T-helper 1 cell treated with Interleukin-12 subunit alpha and Interleukin-12 subunit beta and Interleukin-4 antibody, amounts not matched to agents 30 μg/mL and 1 μg/mL, for 36 hours (primary cell): ENCODE data around the gene MINPP1.
"Not testable (repeated sequence)": the region's sequence is repeated elsewhere in the genome, so short reads cannot be mapped to it uniquely, and the experiment has no call there.

Source experiments
- H3K27ac Mint-ChIP-seq: one replicate; pipeline ENCODE4 v1.8.0; 2021; ENCODE audit warnings: mild to moderate bottlenecking, mixed read lengths
- H3K27me3 Mint-ChIP-seq: one replicate; pipeline ENCODE4 v1.8.0; 2021; ENCODE audit warnings: low read depth, mixed read lengths
- H3K36me3 Mint-ChIP-seq: one replicate; pipeline ENCODE4 v1.8.0; 2021; ENCODE audit warnings: low read depth, mixed read lengths
- H3K4me1 Mint-ChIP-seq: one replicate; pipeline ENCODE4 v1.8.0; 2021; ENCODE audit warnings: low read depth, mixed read lengths
- H3K4me3 Mint-ChIP-seq: one replicate; pipeline ENCODE4 v1.8.0; 2021; ENCODE audit warnings: mild to moderate bottlenecking, moderate library complexity, mixed read lengths
- H3K9me3 Mint-ChIP-seq: one replicate; pipeline ENCODE4 v1.8.0; 2021; ENCODE audit warnings: mixed read lengths

MINPP1 gene

DNA sequence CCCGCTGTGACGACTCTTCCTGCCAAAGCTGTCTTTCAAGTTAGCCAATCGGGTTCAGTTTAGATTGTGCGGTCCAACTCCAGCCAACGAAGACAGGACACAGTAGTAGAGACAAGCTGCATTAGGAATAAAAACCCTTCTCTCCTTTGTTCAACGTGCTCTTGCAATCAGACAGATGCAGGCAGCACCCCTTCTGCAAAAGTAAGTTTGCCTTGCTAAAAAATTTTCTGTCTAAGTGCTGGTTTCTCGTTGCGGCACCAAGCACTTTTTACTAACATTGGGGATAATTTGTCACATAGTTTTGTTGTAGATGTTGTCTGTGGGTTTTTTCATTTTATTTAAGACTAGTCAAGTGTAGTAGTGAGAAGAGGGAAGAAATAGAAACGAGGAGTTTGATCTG is 58.1 kb downstream of the MINPP1 start:
- no peak overlapping the region for H3K4me3 Mint-ChIP-seq
- H3K36me3 Mint-ChIP-seq, result no peaks in the 10 kb centered on the region
- no peak overlapping the region for H3K27ac Mint-ChIP-seq
- H3K4me1 Mint-ChIP-seq, result no peaks in the 10 kb centered on the region
- H3K9me3 Mint-ChIP-seq, result peaks cover 25% of the 10 kb centered on the region
- H3K27me3 Mint-ChIP-seq, result peaks cover 13% of the 10 kb centered on the region

DNA sequence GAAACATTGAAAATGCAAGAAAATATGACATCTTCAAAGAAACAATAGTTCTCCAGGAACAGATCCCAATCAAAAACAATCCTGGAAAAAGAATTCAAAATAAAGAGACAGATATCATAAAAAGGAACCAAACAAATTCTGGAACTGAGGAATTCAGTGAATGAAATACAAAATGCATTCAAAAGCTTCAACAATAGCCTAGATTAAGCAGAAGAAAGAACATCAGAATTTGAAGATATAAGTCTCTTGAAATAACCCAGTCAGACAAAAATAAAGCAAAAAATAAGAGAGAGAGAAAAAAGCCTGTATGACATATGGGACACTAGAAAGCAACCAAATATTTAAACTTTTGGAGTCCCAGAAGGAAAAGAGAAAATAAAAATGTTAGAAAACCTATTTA is 60.3 kb downstream of the MINPP1 start:
- peaks cover 25% of the 10 kb centered on the region for H3K9me3 Mint-ChIP-seq
- peaks cover 17% of the 10 kb centered on the region for H3K27me3 Mint-ChIP-seq
- no peaks in the 10 kb centered on the region for H3K4me1 Mint-ChIP-seq
- no peaks in the 10 kb centered on the region for H3K36me3 Mint-ChIP-seq
- no peak overlapping the region for H3K27ac Mint-ChIP-seq
- H3K4me3 Mint-ChIP-seq, result no peak overlapping the region

DNA sequence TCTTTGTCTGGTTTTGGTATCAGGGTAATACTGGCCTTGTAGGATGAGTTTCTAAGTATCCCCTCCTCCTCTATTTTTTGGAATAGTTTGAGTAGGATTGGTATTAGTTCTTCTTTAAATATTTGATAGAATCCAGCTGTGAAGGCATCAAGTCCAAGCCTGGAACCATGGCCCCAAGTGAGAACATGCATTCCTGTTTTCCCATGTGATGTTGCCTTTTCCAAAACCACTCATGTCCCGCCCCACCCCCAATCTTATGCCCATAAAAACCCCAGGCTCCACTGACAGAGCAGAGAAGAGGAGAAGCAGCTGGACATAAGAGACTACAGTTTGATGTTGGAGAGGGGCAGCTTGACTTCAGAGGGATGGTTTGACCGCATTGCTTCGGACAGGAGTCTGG is 71.2 kb downstream of the MINPP1 start:
- H3K9me3 Mint-ChIP-seq, result no peaks in the 10 kb centered on the region
- H3K4me3 Mint-ChIP-seq, result no peak overlapping the region
- H3K27ac Mint-ChIP-seq, result no peak overlapping the region
- H3K36me3 Mint-ChIP-seq, result no peaks in the 10 kb centered on the region
- H3K4me1 Mint-ChIP-seq, result no peaks in the 10 kb centered on the region
- H3K27me3 Mint-ChIP-seq, result peaks cover 16% of the 10 kb centered on the region

DNA sequence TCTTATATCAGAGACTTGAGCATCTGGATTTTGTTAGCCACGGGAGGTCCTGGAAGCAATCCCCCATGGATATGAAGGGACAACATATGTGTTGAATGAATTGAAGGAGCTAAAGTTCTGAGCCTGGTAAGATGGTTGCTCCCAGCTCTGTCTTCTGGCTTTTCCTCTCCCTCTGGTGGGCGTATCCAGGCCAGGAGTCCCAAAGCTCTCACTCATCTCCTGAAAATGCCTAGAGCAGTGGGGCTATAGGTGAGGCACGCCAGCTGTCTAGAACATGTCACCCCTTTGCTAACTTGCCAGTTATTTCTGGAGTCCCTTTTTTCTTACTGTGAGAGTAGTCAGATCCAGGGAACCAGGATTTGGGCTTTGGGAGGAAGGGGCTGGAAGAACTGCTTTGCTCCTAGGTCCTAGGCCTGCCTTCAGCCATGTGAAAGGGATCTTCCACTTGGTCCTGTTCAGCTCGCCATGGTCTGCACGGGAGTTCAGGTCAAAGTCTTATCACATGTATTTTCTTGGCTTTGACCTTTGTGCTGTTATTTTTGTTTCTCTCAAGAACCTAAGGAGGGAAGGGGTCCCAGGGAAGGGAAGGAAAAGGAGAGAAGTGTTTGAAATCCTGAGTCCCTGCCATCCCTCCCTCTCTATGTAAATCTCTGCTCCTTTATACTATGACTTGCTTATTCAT is 73.6 kb downstream of the MINPP1 start:
- Mint-ChIP-seq H3K4me1 (no peaks in the 10 kb centered on the region), H3K9me3 (no peaks in the 10 kb centered on the region), H3K27me3 (peaks cover 10% of the 10 kb centered on the region), H3K27ac (no peak overlapping the region), H3K36me3 (no peaks in the 10 kb centered on the region), H3K4me3 (no peak overlapping the region)

DNA sequence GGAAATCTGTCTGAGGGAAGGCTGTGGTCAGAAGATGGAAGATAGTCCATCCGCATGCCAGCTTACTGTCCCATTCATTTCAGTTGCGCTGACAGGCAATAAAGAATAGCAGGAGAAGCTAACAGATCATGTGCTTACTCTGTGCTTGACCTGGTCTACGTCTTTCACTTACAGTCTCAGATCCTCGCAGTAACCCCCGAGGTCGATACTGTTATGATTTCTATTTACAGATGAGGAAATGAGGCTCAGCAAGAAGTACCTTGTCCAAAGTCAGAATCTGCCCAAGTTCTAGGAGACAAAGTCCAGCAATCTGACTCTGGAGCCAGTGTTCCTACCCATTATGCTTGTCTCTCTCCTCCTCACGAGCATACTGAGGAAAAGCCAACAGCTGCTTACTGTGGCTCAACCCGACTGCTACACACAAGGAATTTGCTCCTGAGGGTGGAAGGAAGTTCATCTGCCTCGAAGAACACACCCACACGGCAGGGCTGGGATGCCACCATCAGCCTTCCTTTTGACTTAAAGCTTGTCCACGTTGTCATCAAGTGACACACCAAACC is 74.2 kb downstream of the MINPP1 start:
- Mint-ChIP-seq H3K4me3 (no peak overlapping the region), H3K27me3 (peaks cover 7% of the 10 kb centered on the region), H3K4me1 (no peaks in the 10 kb centered on the region), H3K27ac (no peak overlapping the region), H3K9me3 (no peaks in the 10 kb centered on the region), H3K36me3 (no peaks in the 10 kb centered on the region)

DNA sequence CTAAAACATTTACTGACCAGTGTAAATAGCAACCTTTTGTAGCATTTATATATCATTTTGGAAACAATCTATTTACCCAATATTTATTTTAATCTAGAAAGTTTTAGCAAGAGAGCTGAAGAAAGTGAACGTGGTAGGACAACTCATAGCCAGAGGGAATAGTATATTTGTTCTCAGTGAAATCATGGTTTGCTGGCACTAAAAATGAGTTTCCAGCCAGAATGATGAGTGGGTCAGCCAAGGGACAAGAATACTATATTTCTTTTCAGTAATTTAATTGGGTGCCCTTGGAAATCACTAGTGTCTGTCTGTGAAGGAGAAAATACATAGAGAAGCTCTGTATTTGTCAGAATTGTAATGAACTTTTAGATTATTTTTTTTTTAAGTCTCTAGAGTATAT is 74.9 kb downstream of the MINPP1 start:
- no peak overlapping the region for H3K27ac Mint-ChIP-seq
- no peaks in the 10 kb centered on the region for H3K36me3 Mint-ChIP-seq
- no peak overlapping the region for H3K4me3 Mint-ChIP-seq
- H3K9me3 Mint-ChIP-seq, result no peaks in the 10 kb centered on the region
- H3K27me3 Mint-ChIP-seq, result peaks cover 7% of the 10 kb centered on the region
- no peaks in the 10 kb centered on the region for H3K4me1 Mint-ChIP-seq

DNA sequence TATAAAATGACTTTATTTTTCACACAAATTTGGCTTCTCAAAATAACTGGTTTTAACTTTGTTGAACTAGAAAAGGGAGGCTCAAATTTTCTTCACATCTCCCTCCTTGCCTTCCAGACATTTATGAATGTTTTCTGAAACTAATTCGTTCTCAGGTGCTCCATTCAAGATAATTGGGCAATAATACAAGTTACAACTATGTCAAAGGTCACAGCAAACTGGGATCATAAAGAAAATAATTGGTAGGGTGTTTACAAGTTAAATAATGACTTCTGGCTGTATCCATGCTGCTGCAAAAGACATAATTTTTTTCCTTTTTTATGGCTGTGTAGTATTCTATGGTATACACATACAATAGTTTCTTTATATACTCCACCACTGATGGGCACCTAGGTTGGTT is 75.3 kb downstream of the MINPP1 start:
- H3K4me3 Mint-ChIP-seq, result no peak overlapping the region
- H3K4me1 Mint-ChIP-seq, result no peaks in the 10 kb centered on the region
- no peaks in the 10 kb centered on the region for H3K9me3 Mint-ChIP-seq
- peaks cover 7% of the 10 kb centered on the region for H3K27me3 Mint-ChIP-seq
- no peaks in the 10 kb centered on the region for H3K36me3 Mint-ChIP-seq
- no peak overlapping the region for H3K27ac Mint-ChIP-seq

DNA sequence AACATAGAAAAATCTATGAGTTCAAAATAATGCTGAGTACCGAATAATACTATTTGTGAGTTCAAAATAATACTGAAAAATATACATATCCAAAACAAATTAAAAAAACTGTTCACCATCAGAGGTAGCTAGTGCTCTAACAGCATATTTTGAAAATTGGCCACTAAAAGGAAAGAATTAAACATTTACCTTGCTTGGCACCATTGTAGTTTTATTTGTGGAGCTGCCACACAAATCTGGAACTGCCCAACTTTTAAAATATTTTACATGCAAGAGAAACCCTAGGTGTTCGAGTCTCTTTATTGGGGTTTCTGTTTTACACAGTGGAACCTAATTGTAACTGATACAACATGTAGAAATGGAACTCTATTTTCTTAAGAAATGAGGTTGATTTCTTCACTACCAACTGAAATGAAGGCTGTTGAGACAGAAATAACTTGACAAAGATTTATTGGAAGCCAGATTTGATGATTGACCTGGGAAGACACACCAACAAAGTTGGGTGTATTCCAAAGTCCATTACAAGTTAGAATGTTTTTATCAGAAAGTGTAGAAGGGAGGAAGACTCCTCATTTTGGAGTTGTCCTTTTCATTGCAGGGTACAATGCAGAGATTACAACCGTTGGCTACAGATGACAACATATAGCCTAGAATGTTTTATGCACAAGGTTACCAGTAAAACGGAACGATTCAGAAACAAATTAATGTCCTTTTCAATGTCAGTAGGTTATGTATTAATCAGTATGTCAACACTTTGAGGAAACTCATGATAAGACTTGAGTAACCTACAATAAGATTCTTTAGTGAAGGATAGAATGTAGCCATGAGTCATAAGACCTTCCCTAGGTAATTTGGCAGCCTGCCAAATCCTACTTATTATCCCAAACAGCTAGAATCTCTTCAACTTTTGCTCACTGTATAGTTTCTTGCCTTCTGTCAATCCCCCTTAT is 81.1 kb downstream of the MINPP1 start:
- Mint-ChIP-seq H3K4me3 (no peak overlapping the region), H3K9me3 (no peaks in the 10 kb centered on the region), H3K4me1 (no peaks in the 10 kb centered on the region), H3K27me3 (peaks cover 3% of the 10 kb centered on the region), H3K36me3 (no peaks in the 10 kb centered on the region), H3K27ac (no peak overlapping the region)

DNA sequence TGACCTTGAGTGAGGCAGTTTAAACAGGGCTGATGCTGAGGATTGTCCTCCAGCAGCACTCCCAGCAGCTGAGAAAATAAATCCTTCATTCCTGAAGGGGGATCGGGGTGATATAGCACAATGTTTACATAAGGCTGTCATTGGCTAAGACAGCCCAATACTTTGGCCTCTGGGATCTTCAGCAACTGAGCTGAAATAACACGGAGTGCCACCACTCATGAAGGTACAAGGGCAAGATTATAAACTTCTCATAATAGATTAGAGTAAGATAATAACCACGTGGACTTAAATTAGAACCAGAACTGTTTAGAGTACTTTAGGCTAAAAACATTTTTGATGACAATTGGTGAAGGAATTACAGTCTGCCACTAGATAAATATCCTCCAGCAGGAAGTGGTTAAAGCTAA is 85.0 kb downstream of the MINPP1 start:
- Mint-ChIP-seq H3K27ac (no peak overlapping the region), H3K27me3 (peaks cover 13% of the 10 kb centered on the region), H3K9me3 (no peaks in the 10 kb centered on the region), H3K4me1 (no peaks in the 10 kb centered on the region), H3K36me3 (no peaks in the 10 kb centered on the region), H3K4me3 (no peak overlapping the region)

DNA sequence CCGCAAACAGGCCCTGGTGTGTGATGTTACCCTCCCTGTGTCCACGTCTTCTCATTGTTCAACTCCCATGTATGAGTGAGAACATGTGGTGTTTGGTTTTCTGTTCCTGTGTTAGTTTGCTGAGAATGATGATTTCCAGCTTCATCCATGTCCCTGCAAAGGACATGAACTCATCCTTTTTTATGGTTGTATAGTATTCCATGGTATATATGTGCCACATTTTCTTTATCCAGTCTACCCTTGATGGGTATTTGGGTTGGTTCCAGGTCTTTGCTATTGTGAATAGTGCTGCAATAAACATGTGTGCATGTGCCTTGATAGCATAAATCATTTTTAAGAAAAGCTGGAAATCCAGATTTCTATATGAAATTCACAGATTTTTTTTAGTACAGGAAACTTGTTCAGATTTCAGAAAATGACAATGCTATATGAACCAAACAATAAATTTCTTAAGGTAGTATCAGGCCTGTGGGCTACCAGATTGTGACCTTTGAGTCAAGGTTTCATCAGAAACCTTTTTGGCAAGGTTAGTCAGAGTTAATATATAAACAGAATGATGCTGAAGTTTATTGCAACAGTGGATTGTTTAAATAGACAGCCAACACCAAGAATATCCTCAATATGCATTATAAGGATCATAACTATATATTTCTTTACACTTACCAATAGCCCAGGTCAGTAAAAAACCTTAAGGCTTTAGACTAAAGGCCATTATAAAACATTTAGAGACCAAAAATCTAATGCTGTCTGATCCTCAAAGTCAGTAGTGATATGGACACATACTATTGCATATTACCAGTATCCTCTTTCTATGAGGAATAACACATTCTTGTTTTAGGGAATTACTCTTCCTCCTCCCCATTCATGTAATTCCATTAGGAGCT is 86.3 kb downstream of the MINPP1 start:
- Mint-ChIP-seq H3K4me1 (no peaks in the 10 kb centered on the region), H3K27ac (no peak overlapping the region), H3K9me3 (no peaks in the 10 kb centered on the region), H3K27me3 (peaks cover 17% of the 10 kb centered on the region), H3K36me3 (no peaks in the 10 kb centered on the region), H3K4me3 (no peak overlapping the region)

DNA sequence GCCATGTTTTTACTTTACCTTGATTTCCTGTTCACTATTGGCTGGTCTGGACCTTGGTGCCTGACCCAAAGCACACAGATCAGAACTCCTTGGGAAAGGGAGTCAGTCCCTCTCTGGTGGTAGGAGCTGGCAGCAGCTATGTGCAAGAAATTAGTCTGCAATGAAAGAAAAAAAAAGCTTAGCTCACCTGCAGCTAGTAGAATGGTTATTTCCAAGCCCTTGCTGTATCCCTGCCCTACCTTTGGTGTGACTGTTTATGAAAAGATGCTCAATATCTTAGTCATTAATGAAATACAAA is 86.8 kb downstream of the MINPP1 start:
- Mint-ChIP-seq H3K4me3 (no peak overlapping the region), H3K27ac (no peak overlapping the region), H3K9me3 (no peaks in the 10 kb centered on the region), H3K36me3 (no peaks in the 10 kb centered on the region), H3K27me3 (peaks cover 17% of the 10 kb centered on the region), H3K4me1 (no peaks in the 10 kb centered on the region)

DNA sequence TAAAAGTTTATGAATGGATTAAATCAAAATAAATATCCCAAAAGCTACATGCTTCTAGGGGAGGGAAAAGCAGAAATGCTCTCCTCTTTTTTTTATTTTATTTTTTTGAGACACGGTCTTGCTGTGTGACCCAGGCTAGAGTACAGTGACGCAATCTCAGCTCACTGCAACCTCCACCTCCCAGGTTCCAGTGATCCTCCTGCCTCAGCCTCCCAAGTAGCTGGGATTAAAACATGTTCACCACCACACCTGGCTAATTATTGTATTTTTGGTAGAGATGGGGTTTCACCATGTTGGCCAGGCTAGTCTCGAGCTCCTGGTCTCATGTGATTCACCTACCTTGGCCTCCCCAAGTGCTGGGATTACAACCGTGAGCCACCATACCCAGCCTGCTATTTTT is 88.2 kb downstream of the MINPP1 start:
- H3K9me3 Mint-ChIP-seq, H3K27ac Mint-ChIP-seq, H3K4me3 Mint-ChIP-seq, H3K36me3 Mint-ChIP-seq, H3K4me1 Mint-ChIP-seq: not testable (repeated sequence)
- H3K27me3 Mint-ChIP-seq, result peaks cover 17% of the 10 kb centered on the region

DNA sequence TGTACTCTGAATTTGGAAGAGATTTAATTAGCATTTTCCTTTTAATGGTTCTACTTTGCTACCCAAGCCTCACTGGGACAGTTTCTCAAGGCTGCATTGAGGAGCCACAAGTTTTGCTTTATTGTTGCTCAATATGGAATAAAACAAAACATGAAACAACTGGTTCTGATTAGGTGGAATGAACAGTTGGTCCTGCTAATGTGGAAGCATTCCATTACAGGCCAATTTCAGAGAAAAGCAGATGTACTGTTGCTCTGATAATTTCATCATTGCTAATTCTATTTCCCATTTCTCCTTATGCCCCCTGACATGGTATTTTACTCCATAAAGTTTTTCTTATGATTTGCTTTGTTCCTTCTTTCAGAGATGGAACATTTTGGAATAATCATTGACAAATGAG is 89.0 kb downstream of the MINPP1 start:
- Mint-ChIP-seq H3K4me3 (no peak overlapping the region), H3K4me1 (no peaks in the 10 kb centered on the region), H3K9me3 (no peaks in the 10 kb centered on the region), H3K27me3 (peaks cover 17% of the 10 kb centered on the region), H3K27ac (no peak overlapping the region), H3K36me3 (no peaks in the 10 kb centered on the region)

DNA sequence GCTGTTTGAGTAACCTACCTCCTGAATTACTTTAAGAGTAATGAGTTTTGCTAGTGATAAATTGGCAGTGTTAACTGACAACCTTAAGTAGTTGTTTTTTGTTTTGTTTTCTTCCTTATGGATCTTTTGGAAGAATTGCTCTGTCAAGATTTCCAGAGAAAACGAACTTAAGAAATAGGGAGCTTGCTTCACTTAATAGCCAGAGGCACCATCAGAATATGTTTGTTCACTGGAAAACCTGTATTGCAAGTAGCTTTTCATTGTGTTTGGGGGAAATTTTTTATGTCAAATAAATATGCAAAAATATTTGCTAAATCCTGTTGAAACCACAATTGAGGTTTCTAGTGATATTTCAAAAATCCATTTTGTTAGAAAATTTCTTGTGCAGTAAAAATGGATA is 89.5 kb downstream of the MINPP1 start:
- H3K27ac Mint-ChIP-seq, result no peak overlapping the region
- H3K9me3 Mint-ChIP-seq, result no peaks in the 10 kb centered on the region
- no peaks in the 10 kb centered on the region for H3K4me1 Mint-ChIP-seq
- H3K27me3 Mint-ChIP-seq, result peaks cover 17% of the 10 kb centered on the region
- H3K4me3 Mint-ChIP-seq, result no peak overlapping the region
- H3K36me3 Mint-ChIP-seq, result no peaks in the 10 kb centered on the region
